Osteoblast (primary cell): ENCODE results near the gene PCBD2. TPM values are rescaled to one million over a fixed set of nuclear protein-coding genes. Genes with fewer than 3 reads are reported as not detected.

Source experiments
- DNase-seq: peaks from one replicate; pipeline ENCODE4 v3.0.0; 2011; ENCODE audit warnings: low spot score, mixed read lengths; ENCODE audit not compliant: insufficient read length; ENCODE audit errors: missing footprints
- H2AFZ ChIP-seq: 2 replicates; pipeline ENCODE4 v1.6.0; 2011; ENCODE audit warnings: mild to moderate bottlenecking, low read length
- H3K27ac ChIP-seq: 2 replicates; pipeline ENCODE4 v1.5.1; 2011; ENCODE audit warnings: mild to moderate bottlenecking, low read depth, low read length, moderate library complexity
- H3K27me3 ChIP-seq: 2 replicates; pipeline ENCODE4 v1.6.0; 2012; ENCODE audit warnings: mild to moderate bottlenecking, control low read depth, inconsistent platforms, low read length, moderate library complexity; ENCODE audit not compliant: insufficient read depth
- H3K36me3 ChIP-seq: 2 replicates; pipeline ENCODE4 v1.5.1; 2011; ENCODE audit warnings: mild to moderate bottlenecking, low read length, control low read depth, moderate library complexity; ENCODE audit not compliant: insufficient read depth
- H3K4me1 ChIP-seq: 2 replicates; pipeline ENCODE4 v1.5.1; 2011; ENCODE audit warnings: mild to moderate bottlenecking, low read length, control low read depth, moderate library complexity; ENCODE audit not compliant: insufficient read depth
- H3K4me2 ChIP-seq: 2 replicates; pipeline ENCODE4 v1.6.0; 2011; ENCODE audit warnings: mild to moderate bottlenecking, low read length; ENCODE audit not compliant: insufficient read depth
- H3K4me3 ChIP-seq: fragments of 200-600 bp; sonication (generic); 3 replicates; pipeline ENCODE4 v1.5.1; 2012; ENCODE audit warnings: mild to moderate bottlenecking, low read length, inconsistent platforms; ENCODE audit not compliant: insufficient read depth
- H3K79me2 ChIP-seq: 2 replicates; pipeline ENCODE4 v1.6.0; 2012; ENCODE audit warnings: mild to moderate bottlenecking, low read length, control low read depth, inconsistent platforms; ENCODE audit not compliant: insufficient read depth
- H3K9me3 ChIP-seq: 2 replicates; pipeline ENCODE4 v1.5.1; 2011; ENCODE audit warnings: low read depth, low read length, control low read depth
- H4K20me1 ChIP-seq: 2 replicates; pipeline ENCODE4 v1.6.0; 2012; ENCODE audit warnings: mild to moderate bottlenecking, low read length, control low read depth; ENCODE audit not compliant: insufficient read depth
- CTCF ChIP-seq: IDR thresholded peaks from 2 replicates; pipeline ENCODE4 v1.5.1; 2011; ENCODE audit warnings: mild to moderate bottlenecking, low read depth, low read length, moderate library complexity; ENCODE audit errors: extremely low read depth
- total RNA-seq: library from RNA; depleted of rRNA; stranded (reverse); fragments of >200 nt; gene quantifications from 2 replicates; pipeline ENCODE4 v1.2.3, GENCODE V29; 2012

Gene PCBD2
- total RNA-seq, 1 donor = 6.5 TPM

- Histone ChIP-seq H3K4me2 (no peak overlapping the region), H3K4me3 (no peak overlapping the region), H3K36me3 (no peaks in the 10 kb centered on the region), H3K79me2 (no peaks in the 10 kb centered on the region), H2AFZ (no peak overlapping the region), H3K27ac (no peak overlapping the region), H4K20me1 (no peaks in the 10 kb centered on the region), H3K27me3 (no peaks in the 10 kb centered on the region), H3K9me3 (no peaks in the 10 kb centered on the region), H3K4me1 (no peaks in the 10 kb centered on the region)
- no peak for DNase-seq
- no peak for TF ChIP-seq CTCF
These were observed 31.0 kb downstream of the PCBD2 start for GRCh38 chr5:134935711-134936602.

GRCh38 chr5:134937526-134937925, 32.6 kb downstream of the PCBD2 start:
- H3K4me1 ChIP-seq = no peaks in the 10 kb centered on the region
- H2AFZ ChIP-seq = no peak overlapping the region
- DNase-seq = no peak
- H3K9me3 ChIP-seq = no peaks in the 10 kb centered on the region
- no peaks in the 10 kb centered on the region for H3K36me3 ChIP-seq
- H3K4me2 ChIP-seq = no peak overlapping the region
- no peak overlapping the region for H3K4me3 ChIP-seq
- H4K20me1 ChIP-seq = no peaks in the 10 kb centered on the region
- no peak for TF ChIP-seq CTCF
- no peak overlapping the region for H3K27ac ChIP-seq
- no peaks in the 10 kb centered on the region for H3K79me2 ChIP-seq
- no peaks in the 10 kb centered on the region for H3K27me3 ChIP-seq

- no peak for TF ChIP-seq CTCF
- Histone ChIP-seq H3K36me3 (no peaks in the 10 kb centered on the region), H4K20me1 (no peaks in the 10 kb centered on the region), H3K9me3 (no peaks in the 10 kb centered on the region), H3K27me3 (no peaks in the 10 kb centered on the region), H2AFZ (no peak overlapping the region), H3K4me3 (no peak overlapping the region), H3K27ac (no peak overlapping the region), H3K79me2 (no peaks in the 10 kb centered on the region), H3K4me1 (no peaks in the 10 kb centered on the region), H3K4me2 (no peak overlapping the region)
- no peak for DNase-seq
These were observed 33.1 kb downstream of the PCBD2 start for GRCh38 chr5:134938030-134938429.

GRCh38 chr5:134939500-134939899, 34.6 kb downstream of the PCBD2 start:
- H3K4me1 ChIP-seq = no peaks in the 10 kb centered on the region
- DNase-seq = no peak

More at GRCh38 chr5:134939500-134939899, 34.6 kb downstream of the PCBD2 start:
- Histone ChIP-seq H3K4me2 (no peak overlapping the region), H4K20me1 (no peaks in the 10 kb centered on the region), H3K79me2 (no peaks in the 10 kb centered on the region), H3K27me3 (no peaks in the 10 kb centered on the region), H3K4me3 (no peak overlapping the region), H3K36me3 (no peaks in the 10 kb centered on the region), H3K9me3 (no peaks in the 10 kb centered on the region), H3K27ac (no peak overlapping the region), H2AFZ (no peak overlapping the region)
- no peak for TF ChIP-seq CTCF
